Activated B cell treated with CpG ODN at 0.5 μM for 24 hours (primary cell): Measurements from ENCODE around the gene MED12L. TPM values are rescaled to one million over a fixed set of nuclear protein-coding genes. Genes with fewer than 3 reads are reported as not detected.

Experiments
- ATAC-seq: fragments of 200-7000 bp; cut with Tn5 transposase; one replicate; pipeline ENCODE4 v1.10.0; 2021; ENCODE audit warnings: low read depth, mild to moderate bottlenecking, moderate library complexity
- CTCF ChIA-PET: fragments of 350-600 bp; sonication (Branson Sonifier 250); formaldehyde crosslinking; loops from one replicate; lab custom pipeline; 2021; ENCODE audit warnings: antibody characterized with exemption; lab: Charles Lee
- POLR2A ChIA-PET: fragments of 350-600 bp; sonication (Branson Sonifier 250); formaldehyde crosslinking; loops from one replicate; lab custom pipeline; 2021; ENCODE audit warnings: antibody characterized with exemption; lab: Charles Lee
- DNase-seq: peaks from one replicate; pipeline ENCODE4 v3.0.0; 2022
- H3K27ac Mint-ChIP-seq: one replicate; pipeline ENCODE4 v1.8.0; 2020; ENCODE audit warnings: mixed read lengths
- H3K27me3 Mint-ChIP-seq: one replicate; pipeline ENCODE4 v1.8.0; 2021; ENCODE audit warnings: mixed read lengths
- H3K36me3 Mint-ChIP-seq: one replicate; pipeline ENCODE4 v1.8.0; 2021; ENCODE audit warnings: low read depth, mixed read lengths
- H3K4me1 Mint-ChIP-seq: one replicate; pipeline ENCODE4 v1.8.0; 2021; ENCODE audit warnings: mixed read lengths
- H3K4me3 Mint-ChIP-seq: one replicate; pipeline ENCODE4 v1.8.0; 2020; ENCODE audit warnings: mild to moderate bottlenecking, mixed read lengths
- H3K9me3 Mint-ChIP-seq: one replicate; pipeline ENCODE4 v1.8.0; 2020; ENCODE audit warnings: mixed read lengths
- intact Hi-C: fragments of 100-400 bp; cut with micrococcal nuclease; formaldehyde crosslinking; loops from one replicate; pipeline ENCODE4 v1.15.1; 2024
- total RNA-seq: library from RNA; stranded (reverse); gene quantifications from 2 replicates; pipeline ENCODE4 v1.2.3, GENCODE V29; 2022
- TF ChIP-seq, protein P1 (sequence below): fragments of 200-600 bp; IDR thresholded peaks from one replicate; pipeline ENCODE4 v1.8.0; 2022; ENCODE audit warnings: antibody characterized with exemption, mild to moderate bottlenecking

MED12L gene
- total RNA-seq, 1 donor from 2014 or later = 1.5 TPM

- H3K4me3 Mint-ChIP-seq = no peak overlapping the region
- H3K27ac Mint-ChIP-seq = no peak overlapping the region
- TF ChIP-seq, protein P1, sequence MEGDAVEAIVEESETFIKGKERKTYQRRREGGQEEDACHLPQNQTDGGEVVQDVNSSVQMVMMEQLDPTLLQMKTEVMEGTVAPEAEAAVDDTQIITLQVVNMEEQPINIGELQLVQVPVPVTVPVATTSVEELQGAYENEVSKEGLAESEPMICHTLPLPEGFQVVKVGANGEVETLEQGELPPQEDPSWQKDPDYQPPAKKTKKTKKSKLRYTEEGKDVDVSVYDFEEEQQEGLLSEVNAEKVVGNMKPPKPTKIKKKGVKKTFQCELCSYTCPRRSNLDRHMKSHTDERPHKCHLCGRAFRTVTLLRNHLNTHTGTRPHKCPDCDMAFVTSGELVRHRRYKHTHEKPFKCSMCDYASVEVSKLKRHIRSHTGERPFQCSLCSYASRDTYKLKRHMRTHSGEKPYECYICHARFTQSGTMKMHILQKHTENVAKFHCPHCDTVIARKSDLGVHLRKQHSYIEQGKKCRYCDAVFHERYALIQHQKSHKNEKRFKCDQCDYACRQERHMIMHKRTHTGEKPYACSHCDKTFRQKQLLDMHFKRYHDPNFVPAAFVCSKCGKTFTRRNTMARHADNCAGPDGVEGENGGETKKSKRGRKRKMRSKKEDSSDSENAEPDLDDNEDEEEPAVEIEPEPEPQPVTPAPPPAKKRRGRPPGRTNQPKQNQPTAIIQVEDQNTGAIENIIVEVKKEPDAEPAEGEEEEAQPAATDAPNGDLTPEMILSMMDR = no peak
- H3K36me3 Mint-ChIP-seq = no peaks in the 10 kb centered on the region
- ChIA-PET CTCF (interaction anchor here (1.5 kb wide), 1 partner anchor 25 kb away, joined by 3 read pairs; no protein-coding TSS in a partner anchor), POLR2A (no interaction called here)
- H3K27me3 Mint-ChIP-seq = no peaks in the 10 kb centered on the region
- ATAC-seq (no peak), DNase-seq (no peak)
- H3K9me3 Mint-ChIP-seq = no peaks in the 10 kb centered on the region
- intact Hi-C loops = no loop called here
- H3K4me1 Mint-ChIP-seq = peaks cover 10% of the 10 kb centered on the region
These were observed 286.8 kb downstream of the MED12L start for GRCh38 chr3:151372063-151372820.

- intact Hi-C loops = loop anchor here (2.0 to 5.0 kb wide), 3 partner anchors 19 to 459 kb away; no protein-coding TSS in a partner anchor
- H3K27me3 Mint-ChIP-seq = no peaks in the 10 kb centered on the region
- ChIA-PET CTCF (interaction anchor here (1.1 to 2.1 kb wide), 3 partner anchors 22 to 461 kb away, joined by 3 to 7 read pairs (median 3); no protein-coding TSS in a partner anchor), POLR2A (no interaction called here)
- peak; percentile 26 for ATAC-seq
- peaks cover 44% of the 10 kb centered on the region for H3K4me1 Mint-ChIP-seq
- DNase-seq = no peak
- H3K27ac Mint-ChIP-seq = peak overlapping the region; percentile 96
- TF ChIP-seq, protein P1 = no peak
- H3K36me3 Mint-ChIP-seq = no peaks in the 10 kb centered on the region
- no peaks in the 10 kb centered on the region for H3K9me3 Mint-ChIP-seq
- H3K4me3 Mint-ChIP-seq = peak overlapping the region; percentile 84
These were observed 292.4 kb downstream of the MED12L start for GRCh38 chr3:151377768-151378385.

DNA sequence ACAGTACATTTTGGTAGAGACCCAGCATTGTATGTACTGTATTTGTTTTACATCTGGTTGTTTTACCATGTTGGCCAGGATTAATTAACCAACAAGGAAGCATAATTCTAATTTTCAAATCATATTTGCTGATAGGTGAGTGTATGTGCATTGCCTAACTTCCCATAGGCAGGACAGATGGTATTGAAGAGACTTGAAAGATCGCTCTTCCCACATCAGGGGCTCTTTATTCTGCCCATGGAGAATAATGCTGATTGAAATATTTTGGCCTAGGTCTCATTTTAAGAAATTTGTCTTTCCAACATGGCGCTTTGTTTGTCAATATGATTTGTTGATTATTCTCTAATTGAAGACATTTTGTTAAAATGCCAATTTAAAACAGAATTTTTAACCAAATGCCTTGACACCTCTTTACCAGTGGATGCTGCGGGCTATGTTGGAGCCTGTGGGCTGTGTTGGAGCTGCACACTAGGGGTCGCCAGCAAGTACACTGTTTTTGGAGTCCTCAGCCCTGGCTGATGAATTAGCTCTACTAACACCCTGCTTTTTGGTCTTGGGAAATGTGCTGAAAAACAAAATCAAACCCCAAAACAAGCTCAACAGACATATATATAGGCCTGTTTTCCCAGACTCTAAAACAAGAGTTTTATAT, 293.7 kb downstream of the MED12L start:
- Mint-ChIP-seq H3K4me1 (peaks cover 54% of the 10 kb centered on the region), H3K36me3 (no peaks in the 10 kb centered on the region), H3K9me3 (no peaks in the 10 kb centered on the region), H3K4me3 (no peak overlapping the region), H3K27ac (peak overlapping the region; percentile 66), H3K27me3 (no peaks in the 10 kb centered on the region)
- TF ChIP-seq, protein P1 = no peak
- ATAC-seq = peak; percentile 59
- ChIA-PET POLR2A (interaction anchor here (0.6 kb wide), 1 partner anchor 34 kb away, joined by 3 read pairs; no protein-coding TSS in a partner anchor), CTCF (interaction anchor here (0.7 to 2.1 kb wide), 16 partner anchors 9 to 460 kb away, joined by 3 to 7 read pairs (median 4); no protein-coding TSS in a partner anchor)
- no peak for DNase-seq
- intact Hi-C loops = loop anchor here (1.0 to 5.0 kb wide), 4 partner anchors 34 to 458 kb away; no protein-coding TSS in a partner anchor

- Mint-ChIP-seq H3K27me3 (no peaks in the 10 kb centered on the region), H3K4me3 (peak overlapping the region; percentile 52), H3K4me1 (peaks cover 73% of the 10 kb centered on the region), H3K9me3 (no peaks in the 10 kb centered on the region), H3K27ac (peak overlapping the region; percentile 83), H3K36me3 (no peaks in the 10 kb centered on the region)
- TF ChIP-seq, protein P1 = no peak
- DNase-seq (no peak), ATAC-seq (peak; percentile 52)
- ChIA-PET POLR2A (interaction anchor here (0.5 to 1.1 kb wide), 4 partner anchors 23 to 974 kb away, joined by 3 to 15 read pairs (median 5); partner anchors contain the start of gene TSC22D2), CTCF (interaction anchor here (1.3 kb wide), 2 partner anchors 49 to 57 kb away, joined by 3 read pairs; no protein-coding TSS in a partner anchor)
- intact Hi-C loops = loop anchor here (1.0 to 10.0 kb wide), 10 partner anchors 8 to 975 kb away; partner anchors contain the start of genes EIF2A, P2RY13, SERP1 and SIAH2
These were observed 297.2 kb downstream of the MED12L start for GRCh38 chr3:151382671-151383070.
